GM19452 (cell line): ENCODE results near the gene MAGI3.
"Not testable (repeated sequence)": the region's sequence is repeated elsewhere in the genome, so short reads cannot be mapped to it uniquely, and the experiment has no call there.

Experiments
- ATAC-seq: cut with Tn5 transposase; IDR thresholded peaks from one replicate; pipeline ENCODE4 v1.9.1; 2021; ENCODE audit not compliant: unreplicated experiment

The MAGI3 gene

GRCh38 chr1:113438505-113439276, 48.4 kb downstream of the MAGI3 start:
- ATAC-seq: no peak

- ATAC-seq: no peak
Observed at GRCh38 chr1:113439277-113439670, 49.0 kb downstream of the MAGI3 start.

- ATAC-seq: no peak
Observed at GRCh38 chr1:113442131-113442530, 51.8 kb downstream of the MAGI3 start.

- no peak for ATAC-seq
Observed at GRCh38 chr1:113444857-113445256, 54.5 kb downstream of the MAGI3 start.

- no peak for ATAC-seq
Observed at GRCh38 chr1:113451710-113452109, 61.4 kb downstream of the MAGI3 start.

GRCh38 chr1:113452921-113453770, 62.8 kb downstream of the MAGI3 start:
- no peak for ATAC-seq

- no peak for ATAC-seq
Observed at GRCh38 chr1:113453771-113454083, 63.4 kb downstream of the MAGI3 start.

- ATAC-seq: no peak
Observed at GRCh38 chr1:113455374-113455773, 65.1 kb downstream of the MAGI3 start.

- no peak for ATAC-seq
Observed at GRCh38 chr1:113456967-113457366, 66.7 kb downstream of the MAGI3 start.

- ATAC-seq: no peak
Observed at GRCh38 chr1:113459279-113459678, 69.0 kb downstream of the MAGI3 start.

GRCh38 chr1:113467991-113468390, 77.7 kb downstream of the MAGI3 start:
- ATAC-seq: no peak

GRCh38 chr1:113478427-113479195, 88.3 kb downstream of the MAGI3 start:
- not testable (repeated sequence) for ATAC-seq

GRCh38 chr1:113479713-113480676, 89.7 kb downstream of the MAGI3 start:
- ATAC-seq: no peak

- ATAC-seq: not testable (repeated sequence)
Observed at GRCh38 chr1:113485131-113485530, 94.8 kb downstream of the MAGI3 start.

GRCh38 chr1:113488576-113489177, 98.4 kb downstream of the MAGI3 start:
- ATAC-seq: no peak

- ATAC-seq: no peak
Observed at GRCh38 chr1:113490384-113490783, 100.1 kb downstream of the MAGI3 start.

- no peak for ATAC-seq
Observed at GRCh38 chr1:113493533-113493932, 103.2 kb downstream of the MAGI3 start.

GRCh38 chr1:113505357-113505756, 115.0 kb downstream of the MAGI3 start:
- no peak for ATAC-seq

GRCh38 chr1:113507552-113508214, 117.4 kb downstream of the MAGI3 start:
- no peak for ATAC-seq
